Right renal pelvis (tissue), 4 donors: Measurements from ENCODE around the gene PIAS2. TPM values are rescaled to one million over a fixed set of nuclear protein-coding genes. Genes with fewer than 3 reads are reported as not detected.
"Not testable (repeated sequence)": the region's sequence is repeated elsewhere in the genome, so short reads cannot be mapped to it uniquely, and the experiment has no call there.

Experiments
- DNase-seq, 4 donors: peaks; one replicate each; pipeline ENCODE4 v3.0.0-alpha.2; 2013; ENCODE audit warnings: low read depth in 4 of 4, low spot score in 3 of 4, missing footprints in 1 of 4
- polyA plus RNA-seq, 4 donors: library from polyadenylated mRNA; unstranded; fragments of 120-200 nt; gene quantifications; one replicate each; pipeline ENCODE4 v1.2.1, GENCODE V29; 2013; ENCODE audit not compliant: insufficient read length in 4 of 4

PIAS2 gene
- polyA plus RNA-seq, 4 donors, result 21.7 to 29.4 (median 28.6) TPM

DNA sequence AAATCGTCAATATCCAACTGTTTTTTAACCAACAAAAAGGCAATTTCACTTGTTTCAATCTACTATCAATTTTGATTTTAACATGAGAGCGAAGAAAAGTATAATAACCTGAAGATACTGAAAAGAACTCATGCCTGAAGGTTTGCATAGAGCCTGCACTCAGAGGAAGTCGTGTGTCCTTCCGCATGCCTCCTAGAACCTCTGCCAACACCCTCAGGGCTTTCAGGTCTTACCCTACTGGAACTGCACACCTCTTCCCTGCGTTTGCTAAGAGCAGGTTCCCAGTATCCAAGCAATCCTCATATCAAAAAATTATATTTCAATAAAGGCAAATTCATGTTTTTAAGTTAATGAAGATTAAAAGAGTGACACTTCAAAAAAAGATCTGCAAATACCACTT is 74.7 kb downstream of the PIAS2 start:
- no peak for DNase-seq

DNA sequence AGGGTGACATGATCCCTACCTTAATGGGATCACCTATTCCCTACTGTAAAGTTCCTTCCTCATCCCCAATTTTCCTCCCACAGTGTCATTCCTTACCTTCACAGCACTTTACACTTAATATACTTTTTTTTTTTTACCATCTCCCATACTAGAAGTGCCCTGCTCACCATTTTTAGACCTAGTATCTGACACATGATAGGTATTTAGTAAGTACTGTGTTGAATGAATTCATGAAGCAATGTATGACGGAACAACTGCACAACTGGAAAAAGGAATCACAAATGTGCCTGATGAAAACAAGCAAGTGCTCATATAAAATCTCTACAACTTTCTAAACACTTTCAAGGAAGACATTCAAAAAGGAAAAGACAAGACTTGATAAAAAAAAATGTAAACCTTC is 83.4 kb downstream of the PIAS2 start:
- DNase-seq, result no peak

DNA sequence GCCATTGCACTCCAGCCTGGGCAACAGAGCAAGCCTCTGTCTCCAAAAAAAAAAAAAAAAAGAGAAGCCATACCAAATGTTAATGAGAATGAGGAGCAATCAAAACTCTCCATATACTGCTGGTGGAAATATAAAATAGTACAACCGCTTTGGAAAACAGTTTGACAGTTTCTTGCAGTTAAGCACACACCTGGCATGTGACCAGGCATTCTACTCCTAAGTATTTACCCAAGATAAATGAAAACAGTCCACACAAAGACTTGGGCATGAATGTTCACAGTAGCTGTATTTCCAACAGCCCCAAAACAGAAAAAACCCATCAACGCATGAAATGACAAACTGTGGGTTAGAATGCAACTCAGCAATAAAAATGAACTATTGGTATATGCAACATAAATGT is 84.5 kb downstream of the PIAS2 start:
- no peak for DNase-seq

DNA sequence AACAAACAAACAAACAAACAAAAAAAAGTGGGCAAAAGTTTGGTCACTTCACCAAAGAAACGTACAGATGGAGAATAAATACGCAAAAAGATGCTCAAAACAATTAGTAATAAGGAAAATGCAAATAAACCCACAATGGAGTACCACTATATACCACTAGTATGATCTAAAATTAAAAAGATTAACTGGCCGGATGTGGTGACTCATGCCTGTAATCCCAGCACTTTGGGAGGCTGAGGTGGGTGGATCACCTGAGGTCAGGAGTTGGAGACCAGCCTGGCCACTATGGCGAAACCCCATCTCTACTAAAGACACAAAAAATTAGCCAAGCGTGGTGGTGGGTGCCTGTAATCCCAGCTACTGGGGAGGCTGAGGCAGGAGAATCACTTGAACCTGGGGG is 84.9 kb downstream of the PIAS2 start:
- not testable (repeated sequence) for DNase-seq

DNA sequence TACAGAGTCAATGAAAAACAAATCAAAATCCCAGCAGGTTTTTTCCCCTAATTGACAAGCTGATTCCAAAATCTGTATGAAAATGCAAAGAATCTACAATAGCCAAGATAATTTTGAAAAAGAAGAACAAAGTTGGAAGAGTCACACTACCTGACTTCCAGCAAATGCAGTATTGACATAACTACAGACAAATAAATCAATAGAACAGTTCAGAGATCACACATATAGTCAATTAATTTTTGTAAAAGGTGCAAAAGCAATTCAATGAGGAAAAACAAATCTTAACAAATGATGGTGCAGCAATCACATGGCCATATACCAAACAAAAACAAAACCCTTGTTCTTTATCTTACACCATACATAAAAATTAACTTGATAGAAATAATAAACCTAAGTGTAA is 85.9 kb downstream of the PIAS2 start:
- no peak for DNase-seq

DNA sequence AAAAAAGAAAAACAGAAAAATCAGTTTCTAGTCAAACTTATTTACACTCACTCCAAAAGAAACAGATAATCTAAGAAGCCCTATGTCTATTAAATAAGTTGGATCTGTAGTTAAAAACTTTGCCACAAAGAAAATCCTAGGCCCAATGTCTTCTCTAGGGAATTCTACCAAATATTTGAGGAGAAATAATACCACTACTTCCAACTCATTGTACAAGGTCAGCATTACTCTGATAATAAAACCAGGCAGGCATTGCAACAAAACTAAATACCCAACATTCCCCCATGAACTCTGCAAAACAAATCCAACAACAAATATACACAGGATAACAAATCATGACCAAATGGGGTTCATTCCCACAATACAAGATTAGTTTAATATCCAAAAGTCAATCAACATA is 86.7 kb downstream of the PIAS2 start:
- DNase-seq, result no peak

DNA sequence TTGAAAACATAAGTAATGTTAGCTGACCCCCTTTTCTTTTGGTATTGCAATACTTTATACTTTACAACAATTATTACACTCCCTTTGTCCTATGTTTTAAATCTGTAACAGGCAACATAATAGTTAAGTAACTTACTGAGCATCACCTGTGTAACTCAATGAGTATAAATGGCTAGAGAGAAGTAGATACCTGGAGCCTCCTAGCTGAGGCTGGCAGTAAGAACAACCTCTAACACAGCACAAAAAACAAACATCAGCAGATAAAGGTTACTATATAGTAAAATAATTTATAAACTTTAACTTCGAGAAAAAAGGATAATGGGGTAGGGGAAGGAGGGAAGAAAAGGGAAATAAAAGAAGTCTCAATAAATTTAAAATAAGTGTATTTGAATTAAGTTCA is 87.4 kb downstream of the PIAS2 start:
- DNase-seq, result no peak

DNA sequence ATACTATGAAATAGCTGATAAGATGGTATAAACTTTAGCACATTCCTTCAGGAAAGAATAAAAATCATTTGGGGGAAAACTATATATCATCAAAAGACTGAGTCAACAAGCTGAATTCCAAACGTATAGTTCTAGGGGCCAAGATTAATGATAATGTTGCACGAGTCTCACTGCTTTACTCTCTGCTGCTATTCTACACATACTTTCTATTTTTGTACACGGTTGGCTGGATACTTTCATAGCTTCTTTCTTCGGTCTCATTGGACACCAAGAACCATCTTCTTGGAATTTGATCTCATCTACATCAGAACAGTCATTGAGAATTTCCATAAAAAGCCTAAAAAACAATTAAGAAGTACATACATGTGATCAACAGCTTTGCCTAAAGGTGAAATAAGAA is 87.8 kb downstream of the PIAS2 start:
- no peak for DNase-seq

DNA sequence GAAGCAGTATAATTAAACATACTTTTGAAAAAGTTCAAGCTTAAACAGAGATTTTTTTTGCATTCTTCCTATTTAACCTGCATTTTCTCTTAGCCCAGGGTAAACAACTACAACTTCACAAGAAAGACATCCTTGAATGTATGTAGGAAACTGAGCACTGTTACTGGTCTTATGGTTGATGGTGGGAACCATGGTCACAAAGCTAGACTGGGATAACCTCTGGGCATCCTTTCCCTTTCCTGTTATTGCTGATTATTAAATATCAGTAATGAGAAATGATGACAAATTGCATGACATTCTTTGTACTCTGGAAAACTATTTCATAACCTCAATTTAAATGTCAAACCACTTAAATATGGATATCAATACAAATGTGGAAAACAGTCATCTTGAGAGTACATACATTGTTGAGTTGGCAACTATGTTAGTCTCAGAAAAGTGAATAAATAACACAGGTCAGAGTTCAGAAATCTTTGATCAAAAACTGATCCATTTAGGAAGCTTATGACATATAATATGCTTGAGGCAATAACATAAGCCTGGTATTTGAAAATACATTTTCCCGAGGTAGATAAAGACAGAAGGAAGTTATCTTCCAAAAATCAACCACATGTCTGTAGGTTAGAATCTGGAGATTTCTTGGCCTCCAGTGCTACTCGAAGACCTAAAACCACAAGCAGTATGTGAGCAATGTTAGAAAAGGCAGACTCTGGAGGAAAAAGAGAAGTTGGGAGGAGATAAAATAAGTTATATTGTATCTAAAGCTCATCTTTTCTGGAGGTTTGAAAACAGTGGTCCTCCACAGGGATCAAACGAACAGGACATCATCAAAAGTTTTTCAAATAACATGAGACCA is 95.2 kb downstream of the PIAS2 start:
- no peak for DNase-seq

DNA sequence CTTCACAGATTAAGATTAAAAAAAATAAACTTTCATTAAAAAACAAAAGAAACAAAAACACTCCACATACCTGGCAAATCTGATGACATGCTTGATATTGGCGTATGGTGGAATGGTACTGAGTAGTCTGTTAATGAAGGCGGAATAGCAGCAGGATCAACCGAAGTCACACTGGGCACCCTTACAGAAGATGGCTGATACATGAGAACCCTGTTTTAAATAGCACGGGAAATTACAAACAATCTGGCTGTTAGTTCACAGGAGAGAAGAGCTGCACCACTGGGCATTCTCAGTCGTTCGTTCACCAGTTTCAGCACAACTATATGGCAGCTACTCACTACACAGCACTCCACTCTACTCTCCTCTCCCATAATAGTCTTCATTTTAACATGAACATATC is 96.4 kb downstream of the PIAS2 start:
- no peak for DNase-seq

DNA sequence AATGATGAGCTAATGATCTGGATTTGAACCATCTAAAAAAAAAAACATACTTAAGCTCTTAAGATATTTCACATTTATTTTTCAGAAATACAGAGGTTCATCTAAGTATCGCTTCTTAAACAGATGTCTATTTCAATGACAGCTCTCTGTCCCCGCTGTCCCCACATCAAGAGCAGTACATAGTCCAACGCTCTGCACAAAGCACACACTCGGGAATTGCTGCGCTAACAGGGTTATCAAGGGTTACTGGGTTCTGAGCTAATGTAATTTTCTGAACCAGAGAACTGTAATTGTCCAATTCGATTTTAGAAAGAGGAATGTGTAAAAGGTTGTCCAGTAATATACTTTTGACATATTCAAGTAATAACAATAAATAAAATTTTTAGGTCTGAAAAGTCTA is 101.6 kb downstream of the PIAS2 start:
- DNase-seq, result no peak

DNA sequence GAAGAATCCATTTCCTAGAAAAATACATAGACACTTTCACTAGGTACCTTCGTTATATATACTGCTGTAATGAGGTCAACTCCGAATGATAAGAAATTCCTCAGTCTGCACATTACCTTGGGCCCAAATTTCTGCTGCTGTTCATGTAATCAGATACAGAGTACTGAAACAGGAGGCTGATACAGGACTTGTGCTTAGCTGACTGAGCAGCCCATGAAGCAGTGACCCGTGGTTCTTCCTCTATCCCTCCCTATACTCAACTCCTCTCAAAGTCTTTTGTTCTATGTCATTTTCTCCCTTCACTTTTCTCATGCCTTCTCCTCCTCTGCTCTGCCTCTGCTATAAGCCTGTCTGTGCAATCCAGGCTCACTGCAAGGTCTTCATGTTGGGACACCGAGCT is 102.9 kb downstream of the PIAS2 start:
- peak in 3 of 4 donors; percentile 1 to 17 (median 2) for DNase-seq

DNA sequence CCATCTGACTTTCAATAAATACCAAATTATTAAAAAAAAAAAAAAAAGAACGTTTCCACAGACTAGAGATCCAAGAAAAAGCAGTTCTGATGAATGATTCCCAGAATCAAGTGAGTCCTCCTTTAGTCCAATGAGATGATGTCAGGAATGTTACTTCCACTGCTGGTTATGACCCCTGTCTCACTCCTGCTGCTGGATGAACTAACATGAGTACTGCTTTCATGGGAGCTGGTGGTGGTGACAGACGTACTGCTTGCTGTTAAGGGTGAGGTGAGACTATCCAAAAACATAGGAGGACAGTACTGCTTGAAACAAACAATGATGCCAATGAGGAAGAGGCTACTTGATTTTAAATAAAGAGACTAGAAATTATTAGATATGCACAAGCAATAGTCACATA is 105.0 kb downstream of the PIAS2 start:
- no peak for DNase-seq

DNA sequence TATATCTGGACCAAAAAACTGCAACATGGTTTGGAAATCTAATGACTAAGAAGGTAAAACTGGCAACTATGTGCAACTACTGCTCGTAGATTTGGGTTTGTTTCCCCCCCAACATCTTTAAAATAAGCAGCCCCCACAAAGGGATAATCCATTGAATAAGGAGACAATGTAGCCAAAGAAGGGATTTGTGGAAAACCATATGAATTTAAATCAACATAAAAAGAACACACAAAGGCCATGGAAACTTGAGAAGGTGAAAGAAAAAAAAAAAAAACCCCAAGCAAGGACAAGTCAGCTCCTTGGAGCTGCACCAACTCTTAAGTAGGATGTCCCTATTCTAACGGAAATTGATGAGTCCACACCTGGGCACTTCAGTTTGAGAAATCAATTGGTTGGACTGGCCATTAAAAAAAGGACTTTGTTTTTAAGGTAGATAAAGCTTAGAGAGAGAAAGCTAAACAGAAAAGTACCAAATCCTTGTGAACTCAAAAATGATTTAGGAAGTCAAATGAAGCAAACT is 106.8 kb downstream of the PIAS2 start:
- no peak for DNase-seq

DNA sequence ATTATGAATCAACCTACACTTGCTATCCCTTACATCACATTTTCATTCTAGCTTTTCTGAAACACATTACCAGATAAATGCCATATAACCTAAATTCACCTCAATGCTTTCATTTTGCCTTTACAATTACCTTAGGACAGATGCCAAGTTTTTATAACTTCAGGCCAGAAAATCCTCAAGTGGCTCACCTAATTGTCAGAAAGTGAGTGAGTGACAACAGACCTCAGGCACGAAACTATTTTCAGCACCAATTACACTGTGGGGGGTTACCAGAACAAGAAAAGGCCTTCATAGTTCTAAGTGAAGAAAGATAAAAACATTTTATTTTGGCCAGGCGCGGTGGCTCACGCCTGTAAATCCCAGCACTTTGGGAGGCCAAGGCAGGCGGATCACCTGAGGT is 108.2 kb downstream of the PIAS2 start:
- DNase-seq, result no peak

DNA sequence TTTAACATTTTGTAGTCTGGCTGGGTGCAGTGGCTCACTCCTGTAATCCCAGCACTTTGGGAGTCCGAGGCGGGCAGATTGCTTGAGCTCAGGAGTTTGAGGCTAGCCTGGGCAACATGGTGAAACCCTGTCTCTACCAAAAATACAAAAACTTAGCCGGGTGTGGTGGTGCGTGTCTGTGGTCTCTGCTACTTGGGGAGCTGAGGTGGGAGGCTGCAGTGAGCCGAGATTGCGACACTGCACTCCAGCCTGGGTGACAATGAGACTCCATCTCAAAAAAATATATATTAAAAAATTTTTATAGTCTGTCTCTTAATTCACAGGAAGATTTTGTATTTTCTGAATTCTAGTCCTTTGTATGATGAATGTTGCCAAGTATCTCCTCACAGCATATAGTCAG is 121.4 kb downstream of the PIAS2 start:
- DNase-seq, result not testable (repeated sequence)

DNA sequence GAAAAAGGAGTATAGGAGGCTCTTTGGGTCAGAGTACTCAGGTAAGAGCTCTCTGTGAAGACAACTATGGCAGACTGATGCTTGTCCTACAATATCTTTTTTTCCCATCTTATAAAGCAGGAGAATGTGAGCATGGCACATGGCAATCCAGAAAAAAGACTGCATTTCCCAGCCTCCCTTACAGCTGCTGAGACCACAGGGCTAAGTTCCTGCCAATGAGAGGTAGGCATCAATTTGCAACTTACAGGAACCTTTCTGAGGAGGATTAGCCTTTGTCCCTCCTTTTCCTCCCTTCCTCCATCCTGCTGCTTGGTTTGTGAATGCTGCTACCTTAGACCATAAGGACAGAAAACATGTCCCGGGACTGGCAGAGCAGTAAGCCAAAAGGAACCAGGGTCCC is 122.7 kb downstream of the PIAS2 start:
- DNase-seq, result no peak

DNA sequence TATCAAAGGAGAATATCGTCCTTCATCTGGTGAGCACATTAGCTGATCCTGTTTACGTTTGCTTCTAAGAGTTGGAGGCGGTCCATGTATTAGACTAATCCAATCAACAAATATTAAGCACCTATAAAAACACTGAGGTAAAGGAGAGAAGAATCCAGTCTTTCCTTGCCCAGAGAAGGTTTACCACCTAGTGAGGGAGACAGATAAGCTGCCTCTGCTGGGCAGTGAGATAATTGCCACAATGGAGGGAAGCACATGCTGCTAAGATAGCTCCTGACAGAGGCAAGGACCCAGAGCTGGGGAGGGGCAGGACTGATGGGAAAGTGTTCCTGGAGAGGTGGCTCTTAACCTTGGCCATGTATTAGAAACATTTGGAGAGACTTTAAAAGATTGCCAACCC is 123.7 kb downstream of the PIAS2 start:
- DNase-seq, result no peak

DNA sequence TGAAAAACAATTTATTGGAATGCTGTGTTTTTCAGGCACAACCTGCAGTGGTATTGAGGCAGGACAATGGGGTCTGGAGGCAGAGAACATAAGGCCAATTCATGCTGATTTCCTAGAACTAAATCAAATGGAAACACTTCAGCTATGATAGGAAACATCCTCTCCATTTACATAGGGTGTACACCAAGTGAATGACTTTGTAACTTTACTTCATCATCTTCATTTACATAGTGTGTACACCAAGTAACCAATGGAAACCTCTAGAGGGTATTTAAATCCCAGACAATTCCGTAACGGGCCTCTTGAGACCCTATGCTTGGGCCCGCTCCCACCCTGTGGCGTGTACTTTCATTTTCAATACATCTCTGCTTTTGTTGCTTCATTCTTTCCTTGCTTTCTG is 128.2 kb downstream of the PIAS2 start:
- no peak for DNase-seq

DNA sequence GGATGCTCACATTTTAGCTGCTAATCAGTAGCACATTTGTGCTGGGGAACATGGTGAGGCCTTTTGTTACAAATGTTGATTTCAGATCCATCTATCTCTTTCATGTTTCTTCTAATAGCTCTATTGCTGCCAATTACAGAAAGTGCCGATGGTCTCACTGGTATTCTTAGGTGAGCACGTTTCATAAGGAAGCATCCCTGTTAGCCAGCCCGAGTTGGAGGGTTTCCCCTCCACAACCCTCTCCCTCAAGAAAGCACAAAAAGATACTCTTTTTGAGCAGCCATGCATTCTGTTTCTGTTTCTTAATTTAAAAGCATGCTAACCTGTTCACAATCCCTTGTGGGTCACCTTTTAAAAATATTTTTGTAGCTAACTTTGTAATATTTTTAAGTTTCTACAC is 129.6 kb downstream of the PIAS2 start:
- DNase-seq, result no peak

DNA sequence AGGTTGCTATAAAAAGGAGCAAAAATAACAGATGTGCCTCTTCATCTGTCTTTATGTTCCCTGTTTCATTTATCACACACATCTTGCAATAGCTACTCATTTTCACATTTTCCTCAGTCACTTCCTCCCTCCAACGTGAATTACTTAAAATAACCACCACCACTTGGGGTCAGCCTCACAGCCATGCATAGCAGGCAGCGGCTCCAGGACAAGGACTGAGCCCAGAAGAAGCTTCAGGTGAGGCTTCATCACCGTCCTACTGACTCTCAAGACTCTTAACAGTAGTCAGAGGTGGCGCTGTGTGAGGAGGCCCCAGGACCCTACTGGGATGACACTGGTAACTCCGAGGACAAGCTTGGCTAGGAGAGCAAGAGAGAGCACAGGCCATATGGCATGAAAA is 144.9 kb downstream of the PIAS2 start:
- DNase-seq, result no peak

DNA sequence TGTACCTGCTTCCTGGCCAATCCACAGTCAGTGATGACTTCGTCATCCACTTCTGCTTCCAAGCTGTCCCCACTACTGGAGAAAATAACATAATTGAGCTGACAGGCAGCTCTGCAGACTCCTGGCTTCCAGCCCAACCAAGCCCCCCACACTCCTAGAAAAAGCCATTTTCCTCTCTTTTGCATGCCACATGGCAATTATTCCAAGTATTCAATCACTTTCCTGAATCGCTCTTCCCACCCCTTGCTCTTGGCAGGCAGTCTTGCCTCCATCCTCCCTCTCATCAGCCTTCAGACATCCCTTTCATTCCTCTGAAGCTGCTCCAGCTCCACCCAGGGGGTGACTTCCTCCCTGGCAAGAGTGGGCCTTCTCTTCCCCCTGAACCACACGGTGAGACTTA is 146.2 kb downstream of the PIAS2 start:
- DNase-seq, result no peak

DNA sequence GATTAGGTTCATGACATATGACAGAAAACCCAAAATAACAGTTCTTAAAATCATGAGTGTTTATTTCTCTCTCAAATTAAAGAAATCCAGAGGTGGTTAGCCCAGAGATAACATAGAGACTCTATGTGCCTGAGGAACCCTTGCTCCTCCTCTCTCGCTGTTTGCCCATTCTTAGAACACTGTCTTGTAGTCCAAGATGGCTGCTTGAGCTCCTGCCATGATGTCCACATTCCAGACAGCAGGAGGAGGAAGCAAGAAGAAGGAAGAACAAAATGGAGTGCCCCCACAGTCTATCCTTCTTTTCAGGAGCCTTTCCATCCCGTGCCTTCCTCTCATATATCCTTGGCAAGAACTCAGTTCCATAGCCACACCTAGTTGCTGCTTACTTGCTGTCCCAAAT is 146.6 kb downstream of the PIAS2 start:
- DNase-seq, result no peak
